Measurements from ENCODE around the gene EFCAB9.

EFCAB9 gene

DNA sequence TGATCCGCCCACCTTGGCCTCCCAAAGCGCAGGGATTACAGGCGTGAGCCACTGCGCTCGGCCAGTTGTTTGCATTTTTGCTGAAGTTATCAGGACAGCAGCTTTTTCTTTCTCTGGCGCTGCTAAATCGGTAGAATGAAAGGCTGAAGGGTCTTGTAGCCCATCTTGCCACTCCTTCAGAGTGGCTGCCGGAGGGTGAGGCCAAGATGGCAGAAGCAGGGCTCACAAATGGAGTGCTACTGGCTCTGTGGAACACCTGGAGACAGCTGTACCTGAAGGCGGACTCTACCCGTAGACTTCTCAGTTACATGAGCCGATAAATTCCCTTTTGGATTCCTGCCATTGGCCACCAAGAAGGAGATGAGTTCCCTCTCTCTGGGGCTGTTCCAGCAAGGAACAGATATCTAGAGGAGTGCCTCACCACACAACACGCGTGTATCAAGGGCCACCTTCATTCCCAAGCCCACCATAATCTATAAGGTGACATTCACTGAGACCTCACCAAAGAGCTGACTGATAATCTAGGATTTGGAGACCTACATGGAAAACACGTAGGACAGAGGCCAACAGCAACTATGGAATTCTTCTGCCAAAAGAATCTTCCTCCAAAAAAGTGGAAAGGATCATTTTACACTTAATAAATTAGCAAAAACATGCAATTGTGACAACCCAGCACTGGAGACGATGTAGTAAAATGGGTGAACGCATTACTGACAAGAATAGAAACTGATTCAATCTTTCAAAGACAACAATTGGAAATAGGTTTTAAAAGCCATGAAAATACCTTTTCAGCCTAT is 27.7 kb upstream of the EFCAB9 start:
- Histone ChIP-seq H3K36me3 (ENCODE audit: insufficient read depth, low read length) (no peaks in the 10 kb centered on the region), H3K4me1 (ENCODE audit: control insufficient read depth, insufficient read depth, low read length, unreplicated experiment) (peaks cover 12% of the 10 kb centered on the region), H2AFZ (ENCODE audit: low read length, unreplicated experiment) (no peak overlapping the region), H3K4me3 (ENCODE audit: low read depth, low read length) (no peak overlapping the region), H3K27me3 (ENCODE audit: insufficient read depth, low read length) (no peaks in the 10 kb centered on the region), H3K27ac (ENCODE audit: low read depth, low read length) (no peak overlapping the region), H3K79me2 (ENCODE audit: control insufficient read depth, insufficient read depth, low read length, unreplicated experiment) (peaks cover 20% of the 10 kb centered on the region)

DNA sequence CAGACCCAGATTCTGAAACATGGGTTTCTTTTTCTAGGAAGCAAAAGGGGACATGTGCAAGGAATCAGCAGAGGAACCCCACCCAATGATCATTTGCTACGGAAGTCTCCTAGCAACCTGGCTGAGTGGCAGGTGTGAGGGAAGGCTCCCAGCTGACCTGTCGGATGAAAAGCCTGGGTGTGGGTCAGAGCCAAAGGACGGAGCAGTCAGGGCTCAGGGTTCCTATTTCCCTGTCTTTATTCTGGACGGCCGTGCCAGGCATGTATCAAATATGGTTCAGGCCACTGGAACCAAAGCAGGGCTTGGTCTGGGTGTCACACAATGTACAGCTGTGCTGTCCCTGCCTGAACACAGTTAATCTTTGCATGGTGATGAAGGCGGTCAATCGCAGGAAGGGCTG is 26.1 kb upstream of the EFCAB9 start:
- Histone ChIP-seq H2AFZ (ENCODE audit: low read length, unreplicated experiment) (no peak overlapping the region), H3K36me3 (ENCODE audit: insufficient read depth, low read length) (no peaks in the 10 kb centered on the region), H3K27ac (ENCODE audit: low read depth, low read length) (no peak overlapping the region), H3K79me2 (ENCODE audit: control insufficient read depth, insufficient read depth, low read length, unreplicated experiment) (peaks cover 18% of the 10 kb centered on the region), H3K4me3 (ENCODE audit: low read depth, low read length) (no peak overlapping the region), H3K27me3 (ENCODE audit: insufficient read depth, low read length) (no peaks in the 10 kb centered on the region), H3K4me1 (ENCODE audit: control insufficient read depth, insufficient read depth, low read length, unreplicated experiment) (peaks cover 12% of the 10 kb centered on the region)

DNA sequence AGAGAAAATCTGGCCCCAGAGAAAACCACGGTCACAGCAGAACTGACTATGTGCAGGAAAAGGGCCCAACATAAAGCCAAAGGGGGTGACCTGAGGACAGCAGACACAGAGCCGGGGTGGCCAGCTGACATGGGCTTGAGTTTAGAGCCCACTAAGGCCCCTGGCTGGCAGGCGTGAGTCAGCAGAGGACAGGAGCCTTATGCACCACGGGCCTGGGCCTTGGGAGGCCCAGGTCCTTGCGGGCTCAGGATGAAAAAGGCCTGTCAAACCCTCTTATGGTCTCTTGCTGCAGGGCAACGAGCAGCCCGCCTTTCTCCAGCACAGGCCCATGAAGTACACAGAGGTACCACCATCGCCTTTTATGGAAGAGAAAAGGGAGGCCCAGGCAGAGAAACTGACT is 25.7 kb upstream of the EFCAB9 start:
- Histone ChIP-seq H3K4me3 (ENCODE audit: low read depth, low read length) (no peak overlapping the region), H3K79me2 (ENCODE audit: control insufficient read depth, insufficient read depth, low read length, unreplicated experiment) (peaks cover 20% of the 10 kb centered on the region), H2AFZ (ENCODE audit: low read length, unreplicated experiment) (no peak overlapping the region)

DNA sequence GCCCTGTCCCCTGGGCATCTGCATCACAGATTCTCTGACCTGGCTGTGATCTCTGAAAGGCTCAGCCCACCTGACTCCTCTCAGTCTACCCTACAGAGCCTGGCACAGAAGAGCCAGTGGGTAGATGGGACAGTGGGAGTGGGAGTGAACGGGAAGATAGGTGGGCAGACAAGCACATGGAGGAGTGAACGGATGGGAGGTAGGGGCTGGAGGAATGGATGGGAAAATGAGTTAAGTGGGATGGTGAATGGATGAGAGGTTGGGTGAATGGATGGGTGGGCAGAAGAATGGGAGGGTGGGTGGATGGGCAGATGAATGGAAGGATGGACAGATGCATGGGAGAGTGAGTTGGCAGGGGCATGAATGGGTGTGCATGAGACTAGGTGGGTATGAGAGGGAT is 24.8 kb upstream of the EFCAB9 start:
- Histone ChIP-seq H3K36me3 (ENCODE audit: insufficient read depth, low read length) (no peaks in the 10 kb centered on the region), H3K27me3 (ENCODE audit: insufficient read depth, low read length) (no peaks in the 10 kb centered on the region), H3K27ac (ENCODE audit: low read depth, low read length) (no peak overlapping the region), H3K4me3 (ENCODE audit: low read depth, low read length) (no peak overlapping the region), H3K79me2 (ENCODE audit: control insufficient read depth, insufficient read depth, low read length, unreplicated experiment) (peaks cover 15% of the 10 kb centered on the region), H2AFZ (ENCODE audit: low read length, unreplicated experiment) (no peak overlapping the region), H3K4me1 (ENCODE audit: control insufficient read depth, insufficient read depth, low read length, unreplicated experiment) (peaks cover 12% of the 10 kb centered on the region)

More for the DNA sequence above, 25.7 kb upstream of the EFCAB9 start:
- no peaks in the 10 kb centered on the region for H3K27me3 ChIP-seq (ENCODE audit: insufficient read depth, low read length)
- no peak overlapping the region for H3K27ac ChIP-seq (ENCODE audit: low read depth, low read length)
- H3K4me1 ChIP-seq (ENCODE audit: control insufficient read depth, insufficient read depth, low read length, unreplicated experiment) = peaks cover 14% of the 10 kb centered on the region
- H3K36me3 ChIP-seq (ENCODE audit: insufficient read depth, low read length) = no peaks in the 10 kb centered on the region

DNA sequence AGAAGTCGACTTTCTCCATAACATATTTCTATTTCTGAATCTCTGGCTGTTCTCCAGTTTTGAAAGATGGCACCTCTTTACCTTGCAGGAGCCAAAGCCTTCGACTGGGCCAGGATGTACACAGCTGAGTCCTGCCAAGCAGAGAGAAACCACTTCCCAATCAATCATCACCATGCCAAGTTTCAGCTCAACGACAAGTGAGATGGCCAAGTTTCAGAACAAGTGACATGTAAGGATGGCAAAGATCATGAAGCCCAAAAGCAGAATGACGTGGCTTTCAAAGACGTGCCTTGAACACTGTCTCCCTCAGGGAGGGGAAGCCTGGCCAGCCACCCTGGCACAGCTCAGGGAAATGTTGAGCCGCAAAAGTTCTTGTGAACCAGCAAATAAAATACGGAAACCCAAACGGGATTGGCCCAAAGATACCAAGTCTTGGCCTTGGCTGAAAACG is 23.7 kb upstream of the EFCAB9 start:
- Histone ChIP-seq H3K27ac (ENCODE audit: low read depth, low read length) (no peak overlapping the region), H3K27me3 (ENCODE audit: insufficient read depth, low read length) (no peaks in the 10 kb centered on the region), H2AFZ (ENCODE audit: low read length, unreplicated experiment) (no peak overlapping the region), H3K79me2 (ENCODE audit: control insufficient read depth, insufficient read depth, low read length, unreplicated experiment) (peaks cover 18% of the 10 kb centered on the region), H3K36me3 (ENCODE audit: insufficient read depth, low read length) (no peaks in the 10 kb centered on the region), H3K4me1 (ENCODE audit: control insufficient read depth, insufficient read depth, low read length, unreplicated experiment) (peaks cover 2% of the 10 kb centered on the region), H3K4me3 (ENCODE audit: low read depth, low read length) (no peak overlapping the region)

DNA sequence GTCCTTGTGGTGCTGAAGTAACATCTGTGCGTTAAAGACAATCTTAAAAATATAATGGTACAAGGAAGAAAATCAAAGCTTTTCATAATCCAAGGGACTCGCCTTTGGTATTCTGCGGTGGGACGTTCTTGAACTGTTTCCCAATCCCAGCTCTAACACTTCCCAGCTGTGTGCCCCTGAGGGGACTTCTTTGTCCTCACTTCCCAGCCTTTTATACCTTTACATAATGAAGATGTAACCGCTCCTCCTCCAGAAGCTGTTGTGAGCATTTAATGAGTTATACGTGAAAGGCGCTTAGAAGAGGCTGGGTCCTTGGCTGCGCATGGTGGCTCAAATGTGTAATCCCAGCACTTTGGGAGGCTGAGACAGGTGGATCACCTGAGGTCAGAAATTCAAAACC is 22.9 kb upstream of the EFCAB9 start:
- Histone ChIP-seq H3K36me3 (ENCODE audit: insufficient read depth, low read length) (no peaks in the 10 kb centered on the region), H3K4me1 (ENCODE audit: control insufficient read depth, insufficient read depth, low read length, unreplicated experiment) (peaks cover 6% of the 10 kb centered on the region), H3K27me3 (ENCODE audit: insufficient read depth, low read length) (no peaks in the 10 kb centered on the region), H2AFZ (ENCODE audit: low read length, unreplicated experiment) (no peak overlapping the region), H3K79me2 (ENCODE audit: control insufficient read depth, insufficient read depth, low read length, unreplicated experiment) (peaks cover 15% of the 10 kb centered on the region), H3K4me3 (ENCODE audit: low read depth, low read length) (no peak overlapping the region), H3K27ac (ENCODE audit: low read depth, low read length) (no peak overlapping the region)

DNA sequence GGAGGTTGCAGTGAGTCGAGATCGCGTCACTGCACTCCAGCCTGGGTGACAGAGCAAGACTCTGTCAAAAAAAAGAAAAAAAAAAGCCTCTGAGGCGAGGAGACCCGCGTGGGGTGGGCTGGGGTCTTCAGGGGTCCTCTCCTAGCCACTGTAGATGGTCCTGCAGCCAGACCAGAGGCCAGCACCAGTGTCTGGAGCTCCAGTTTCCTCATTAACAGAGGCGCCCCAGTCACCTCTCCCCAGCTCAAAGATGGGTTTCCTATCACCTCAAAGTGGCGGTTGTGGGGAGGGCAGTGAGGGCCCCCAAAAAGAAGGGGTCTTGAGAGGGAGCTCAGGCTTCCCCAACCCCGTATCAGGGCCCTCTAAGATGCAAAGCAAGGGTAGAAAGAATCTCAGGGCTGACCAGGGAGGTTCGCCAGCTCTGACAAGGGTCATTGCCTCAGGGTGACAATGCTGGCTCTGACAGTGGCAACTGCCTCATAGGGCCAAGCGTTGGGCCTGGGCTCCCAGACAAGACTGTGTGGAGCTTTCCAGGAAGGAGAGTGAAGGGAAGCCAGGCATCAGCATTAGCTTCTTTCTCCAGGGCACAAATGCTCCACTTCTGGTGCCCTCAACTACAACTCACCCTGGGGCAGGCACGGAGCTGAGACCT is 20.9 kb upstream of the EFCAB9 start:
- Histone ChIP-seq H3K27ac (ENCODE audit: low read depth, low read length) (no peak overlapping the region), H2AFZ (ENCODE audit: low read length, unreplicated experiment) (no peak overlapping the region), H3K36me3 (ENCODE audit: insufficient read depth, low read length) (no peaks in the 10 kb centered on the region), H3K4me1 (ENCODE audit: control insufficient read depth, insufficient read depth, low read length, unreplicated experiment) (peaks cover 6% of the 10 kb centered on the region), H3K27me3 (ENCODE audit: insufficient read depth, low read length) (no peaks in the 10 kb centered on the region), H3K4me3 (ENCODE audit: low read depth, low read length) (no peak overlapping the region), H3K79me2 (ENCODE audit: control insufficient read depth, insufficient read depth, low read length, unreplicated experiment) (peaks cover 19% of the 10 kb centered on the region)

DNA sequence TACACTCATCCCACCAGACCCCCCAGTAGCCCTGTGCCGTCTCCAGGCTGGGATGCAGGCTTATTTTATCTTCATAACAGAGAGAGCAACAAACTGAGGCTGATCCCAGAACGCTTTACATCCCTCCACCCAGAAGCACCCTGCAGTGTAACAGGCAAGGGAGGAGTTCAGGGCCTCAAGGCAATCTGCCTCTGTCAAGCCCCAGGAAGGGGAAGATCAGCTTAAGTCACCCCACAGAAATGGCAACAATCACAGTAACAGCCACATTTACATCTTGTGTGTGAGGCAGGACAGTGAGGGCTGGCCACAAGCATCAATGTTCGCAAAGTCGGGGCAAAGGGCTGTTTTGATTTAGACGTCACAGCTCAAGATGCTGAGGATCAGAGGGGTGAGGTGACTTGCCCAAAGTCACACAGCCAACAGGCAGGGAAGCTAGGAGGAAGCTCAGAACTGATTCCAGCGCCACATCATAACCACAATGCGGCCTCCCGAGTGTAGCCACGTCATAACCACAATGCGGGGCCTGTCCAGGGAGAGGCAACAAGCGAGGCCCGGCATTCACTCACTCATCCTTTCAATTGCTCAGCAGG is 20.3 kb upstream of the EFCAB9 start:
- Histone ChIP-seq H3K4me3 (ENCODE audit: low read depth, low read length) (no peak overlapping the region), H2AFZ (ENCODE audit: low read length, unreplicated experiment) (no peak overlapping the region), H3K36me3 (ENCODE audit: insufficient read depth, low read length) (no peaks in the 10 kb centered on the region), H3K4me1 (ENCODE audit: control insufficient read depth, insufficient read depth, low read length, unreplicated experiment) (peaks cover 6% of the 10 kb centered on the region), H3K27ac (ENCODE audit: low read depth, low read length) (no peak overlapping the region), H3K27me3 (ENCODE audit: insufficient read depth, low read length) (no peaks in the 10 kb centered on the region), H3K79me2 (ENCODE audit: control insufficient read depth, insufficient read depth, low read length, unreplicated experiment) (peaks cover 24% of the 10 kb centered on the region)

DNA sequence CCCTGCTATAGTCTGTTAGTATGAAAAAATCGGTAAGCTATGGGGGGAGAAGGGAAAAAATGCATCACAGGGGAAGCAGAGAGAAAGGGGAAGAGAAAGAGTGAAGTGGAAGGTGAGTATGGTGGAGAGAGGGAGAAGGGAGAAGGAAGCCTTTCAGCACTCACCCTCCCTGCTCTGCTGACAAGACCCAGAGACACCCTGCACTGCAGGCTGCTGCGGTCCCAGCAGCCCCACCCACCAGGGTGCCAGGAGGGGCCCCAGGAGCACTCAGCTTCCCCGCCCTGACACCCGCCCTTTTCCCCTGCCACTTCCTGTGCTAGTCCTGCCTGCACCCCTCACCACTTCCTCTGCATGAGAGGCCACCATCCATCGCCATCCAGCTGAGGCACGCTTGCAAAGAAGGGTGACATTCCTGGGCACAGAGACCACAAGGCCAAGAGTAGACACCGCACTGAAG is 18.7 kb upstream of the EFCAB9 start:
- Histone ChIP-seq H3K27ac (ENCODE audit: low read depth, low read length) (no peak overlapping the region), H3K4me1 (ENCODE audit: control insufficient read depth, insufficient read depth, low read length, unreplicated experiment) (peaks cover 6% of the 10 kb centered on the region), H3K79me2 (ENCODE audit: control insufficient read depth, insufficient read depth, low read length, unreplicated experiment) (peaks cover 38% of the 10 kb centered on the region), H3K4me3 (ENCODE audit: low read depth, low read length) (no peak overlapping the region), H3K27me3 (ENCODE audit: insufficient read depth, low read length) (no peaks in the 10 kb centered on the region), H3K36me3 (ENCODE audit: insufficient read depth, low read length) (no peaks in the 10 kb centered on the region), H2AFZ (ENCODE audit: low read length, unreplicated experiment) (no peak overlapping the region)

DNA sequence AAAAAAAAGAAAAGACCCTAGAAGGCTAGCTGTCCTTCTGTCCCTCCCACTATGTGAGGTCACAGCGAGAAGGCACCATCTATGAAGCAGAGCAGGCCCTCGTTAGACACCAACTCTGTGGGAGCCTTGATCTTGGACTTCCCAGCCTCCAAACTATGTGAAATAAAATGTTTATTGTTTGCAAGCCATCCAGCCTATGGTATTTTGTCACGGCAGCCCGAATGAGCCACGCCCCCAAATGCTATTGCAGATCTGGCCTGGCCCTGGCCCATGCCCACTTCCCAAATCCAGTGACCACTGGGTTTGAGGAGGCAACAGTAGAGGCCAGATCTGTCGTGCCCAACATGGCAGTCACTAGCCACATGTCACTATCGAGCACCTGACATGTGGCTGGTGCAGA is 16.8 kb upstream of the EFCAB9 start:
- Histone ChIP-seq H3K4me1 (ENCODE audit: control insufficient read depth, insufficient read depth, low read length, unreplicated experiment) (peaks cover 6% of the 10 kb centered on the region), H3K27me3 (ENCODE audit: insufficient read depth, low read length) (no peaks in the 10 kb centered on the region), H3K79me2 (ENCODE audit: control insufficient read depth, insufficient read depth, low read length, unreplicated experiment) (peaks cover 49% of the 10 kb centered on the region), H3K36me3 (ENCODE audit: insufficient read depth, low read length) (no peaks in the 10 kb centered on the region), H3K4me3 (ENCODE audit: low read depth, low read length) (no peak overlapping the region), H3K27ac (ENCODE audit: low read depth, low read length) (no peak overlapping the region), H2AFZ (ENCODE audit: low read length, unreplicated experiment) (no peak overlapping the region)
